Esophagus squamous epithelium (tissue), 5 donors: Measurements from ENCODE around the gene MBP. TPM values are rescaled to one million over a fixed set of nuclear protein-coding genes. Genes with fewer than 3 reads are reported as not detected.

Experiments used
- DNase-seq: peaks from one replicate; lab custom pipeline; 2025; lab: John Stamatoyannopoulos, UW
- H3K27ac ChIP-seq, 4 donors: fragments of 200-600 bp; sonication (generic); one replicate each; pipeline ENCODE4 v1.5.1; 2016 to 2019; ENCODE audit warnings: mild to moderate bottlenecking in 1 of 4
- H3K27me3 ChIP-seq, 4 donors: fragments of 200-600 bp; sonication (generic); 1 replicate in 3 of 4; 2 replicates in 1 of 4; pipeline versions ENCODE4 v1.5.1 to v1.6.0; 2017 to 2021; ENCODE audit warnings: antibody characterized with exemption in 1 of 4
- H3K36me3 ChIP-seq, 3 donors: fragments of 200-600 bp; sonication (generic); one replicate each; pipeline ENCODE4 v1.5.1; 2016 to 2019
- H3K4me1 ChIP-seq, 3 donors: fragments of 200-600 bp; sonication (generic); one replicate each; pipeline ENCODE4 v1.5.1; 2017 to 2019
- H3K4me3 ChIP-seq, 4 donors: fragments of 200-600 bp; sonication (generic); 1 replicate in 3 of 4; 2 replicates in 1 of 4; pipeline ENCODE4 v1.5.1; 2016 to 2019; ENCODE audit warnings: mild to moderate bottlenecking in 2 of 4, moderate library complexity in 1 of 4
- H3K9me3 ChIP-seq, 3 donors: fragments of 200-600 bp; sonication (generic); one replicate each; pipeline ENCODE4 v1.5.1; 2016 to 2019
- POLR2A ChIP-seq, 4 donors: fragments of 450-650 bp; IDR thresholded peaks; one replicate each; pipeline ENCODE4 v1.6.1; 2017; ENCODE audit warnings: antibody characterized with exemption in 4 of 4, mild to moderate bottlenecking in 4 of 4, moderate library complexity in 3 of 4
- WGBS, 2 donors: methylation state at CpG; one replicate each; pipeline ENCODE4 v1.1.5; 2018; 5-methylcytosine and 5-hydroxymethylcytosine counted together
- intact Hi-C: fragments of 100-400 bp; cut with DNase I; formaldehyde crosslinking; loops from one replicate; pipeline ENCODE4 v1.15.0; 2022
- total RNA-seq, 4 donors: library from RNA; depleted of rRNA; stranded (reverse); fragments of >200 nt; gene quantifications; one replicate each; pipeline ENCODE4 v1.1.0, GENCODE V29; 2016
- TF ChIP-seq, protein P1 (sequence below), 6 experiments: fragments of 450-650 bp in 4 of 6; fragments of 200-600 bp in 2 of 6; sonication (generic) in 2 of 6; IDR thresholded peaks; one replicate each; pipeline ENCODE4 v1.5.1; 2016 to 2019; ENCODE audit warnings: antibody characterized with exemption in 6 of 6, mild to moderate bottlenecking in 4 of 6, moderate library complexity in 4 of 6
- donor health status: DM: yes; HTN: yes; CAD: no.

MBP gene
- total RNA-seq, 4 donors from 2014 or later = 21.9 to 38.9 (median 25.2) TPM

DNA sequence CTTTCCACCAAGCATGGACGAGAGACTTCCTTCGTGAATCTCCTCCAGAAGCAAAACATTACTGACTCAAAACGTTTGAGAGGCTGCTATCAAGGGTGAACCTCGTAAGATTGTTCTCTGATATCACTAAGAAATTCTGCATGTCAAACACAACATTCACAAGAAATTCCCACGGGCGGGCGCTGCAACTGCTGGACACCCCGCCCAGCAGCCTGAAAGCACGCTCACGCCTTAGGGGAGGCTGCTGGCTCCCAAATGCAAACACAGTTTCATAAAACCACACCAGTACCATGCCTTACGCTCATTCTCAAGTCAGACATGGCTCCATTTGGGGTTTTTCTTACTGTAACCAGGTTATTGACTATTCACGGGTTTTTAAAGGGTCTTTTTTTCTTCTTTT is 39.0 kb downstream of the MBP start:
- intact Hi-C loops = no loop called here
- H3K9me3 ChIP-seq = no peaks in the 10 kb centered on the region
- no peak overlapping the region for H3K27ac ChIP-seq
- DNase-seq = no peak
- H3K4me3 ChIP-seq = no peak overlapping the region
- TF ChIP-seq, protein P1, sequence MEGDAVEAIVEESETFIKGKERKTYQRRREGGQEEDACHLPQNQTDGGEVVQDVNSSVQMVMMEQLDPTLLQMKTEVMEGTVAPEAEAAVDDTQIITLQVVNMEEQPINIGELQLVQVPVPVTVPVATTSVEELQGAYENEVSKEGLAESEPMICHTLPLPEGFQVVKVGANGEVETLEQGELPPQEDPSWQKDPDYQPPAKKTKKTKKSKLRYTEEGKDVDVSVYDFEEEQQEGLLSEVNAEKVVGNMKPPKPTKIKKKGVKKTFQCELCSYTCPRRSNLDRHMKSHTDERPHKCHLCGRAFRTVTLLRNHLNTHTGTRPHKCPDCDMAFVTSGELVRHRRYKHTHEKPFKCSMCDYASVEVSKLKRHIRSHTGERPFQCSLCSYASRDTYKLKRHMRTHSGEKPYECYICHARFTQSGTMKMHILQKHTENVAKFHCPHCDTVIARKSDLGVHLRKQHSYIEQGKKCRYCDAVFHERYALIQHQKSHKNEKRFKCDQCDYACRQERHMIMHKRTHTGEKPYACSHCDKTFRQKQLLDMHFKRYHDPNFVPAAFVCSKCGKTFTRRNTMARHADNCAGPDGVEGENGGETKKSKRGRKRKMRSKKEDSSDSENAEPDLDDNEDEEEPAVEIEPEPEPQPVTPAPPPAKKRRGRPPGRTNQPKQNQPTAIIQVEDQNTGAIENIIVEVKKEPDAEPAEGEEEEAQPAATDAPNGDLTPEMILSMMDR (IDR thresholded peaks at IDR 0.05) = no peak
- no peak for TF ChIP-seq POLR2A (IDR thresholded peaks at IDR 0.05)
- H3K36me3 ChIP-seq = peaks cover 0 to 44% (median 0%) of the 10 kb centered on the region in 3 donors
- 78 to 88% methylated on average over 7 to 12 of the region's 12 CpGs for WGBS, 2 donors
- no peaks in the 10 kb centered on the region for H3K27me3 ChIP-seq
- peaks cover 7 to 49% (median 8%) of the 10 kb centered on the region in 3 donors for H3K4me1 ChIP-seq

DNA sequence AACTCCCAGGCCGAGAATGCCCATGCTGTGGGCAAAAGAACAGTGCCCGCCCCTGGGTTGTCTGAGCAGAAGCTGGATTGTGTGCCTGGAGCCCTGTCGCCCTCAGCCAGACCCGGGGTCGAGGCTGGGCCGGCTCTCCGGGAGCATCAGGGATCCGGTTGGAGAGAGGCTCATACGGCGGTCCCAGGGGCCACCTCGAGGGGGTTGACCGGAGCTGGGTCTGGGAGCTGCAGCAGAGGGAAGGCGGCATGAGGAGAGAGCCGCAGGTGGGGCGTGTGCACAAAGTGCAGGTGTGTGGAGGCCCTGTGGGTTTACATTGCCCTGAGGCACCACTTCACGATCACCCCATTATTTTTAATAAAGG is 39.5 kb downstream of the MBP start:
- H3K27me3 ChIP-seq = no peaks in the 10 kb centered on the region
- no peaks in the 10 kb centered on the region for H3K9me3 ChIP-seq
- no peak for TF ChIP-seq POLR2A (IDR thresholded peaks at IDR 0.05)
- TF ChIP-seq, protein P1 (IDR thresholded peaks at IDR 0.05) = no peak
- no peak overlapping the region for H3K4me3 ChIP-seq
- peaks cover 0 to 44% (median 0%) of the 10 kb centered on the region in 3 donors for H3K36me3 ChIP-seq
- DNase-seq = no peak
- peaks cover 6 to 46% (median 7%) of the 10 kb centered on the region in 3 donors for H3K4me1 ChIP-seq
- no peak overlapping the region for H3K27ac ChIP-seq
- WGBS, 2 donors = 86 to 95% methylated on average over 5 to 7 of the region's 16 CpGs
- intact Hi-C loops = no loop called here

DNA sequence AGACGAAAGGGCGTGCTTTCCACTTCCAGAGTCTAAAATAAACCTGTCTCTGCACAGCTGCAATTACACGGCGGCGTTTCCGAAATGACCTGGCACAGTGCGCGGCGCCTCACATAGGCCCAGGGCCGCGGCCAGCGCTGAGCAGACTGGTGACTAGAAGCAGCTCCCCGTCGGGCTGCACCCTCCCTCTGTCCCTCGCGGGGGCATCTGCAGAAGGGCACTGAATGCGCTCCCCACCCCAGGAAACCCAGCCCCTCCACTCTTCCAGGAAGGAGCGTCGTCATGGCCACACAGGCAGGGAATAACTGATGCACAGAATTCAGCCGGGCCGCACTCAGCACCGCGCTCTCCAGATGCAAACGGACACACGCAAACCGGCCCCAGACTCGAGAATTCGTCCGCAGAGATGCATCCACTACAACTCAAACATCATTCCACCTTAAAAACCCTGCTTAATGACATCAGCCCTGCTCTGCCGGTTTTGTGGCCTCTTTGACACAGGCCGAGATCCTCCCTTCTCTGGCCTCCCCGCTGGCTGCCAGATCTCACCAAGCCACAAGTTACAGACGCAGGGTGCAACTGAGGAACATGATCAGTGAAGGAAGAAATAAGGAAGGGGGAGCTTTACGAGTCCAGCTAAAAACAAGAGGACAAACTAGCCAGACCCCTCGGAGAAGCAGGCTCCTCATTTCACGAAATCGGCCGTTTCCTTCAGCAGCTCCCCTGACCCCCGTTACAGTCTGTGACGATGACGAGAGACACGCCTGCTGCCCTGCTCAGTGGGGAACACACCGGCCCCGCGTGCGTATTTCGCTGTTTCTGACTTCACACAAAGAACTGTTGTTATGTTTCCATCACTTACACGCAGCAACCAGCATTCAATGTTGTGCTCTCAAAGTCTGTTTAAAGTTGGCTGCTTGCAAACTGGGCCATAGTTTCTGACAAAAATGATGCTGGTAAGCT is 40.2 kb downstream of the MBP start:
- WGBS, 2 donors = 88 to 89% methylated on average over 31 to 41 of the region's 48 CpGs
- Histone ChIP-seq H3K4me3 (no peak overlapping the region), H3K27me3 (no peaks in the 10 kb centered on the region), H3K27ac (no peak overlapping the region), H3K4me1 (peaks cover 12 to 46% (median 13%) of the 10 kb centered on the region in 3 donors), H3K9me3 (no peaks in the 10 kb centered on the region), H3K36me3 (peaks cover 0 to 40% (median 0%) of the 10 kb centered on the region in 3 donors)
- DNase-seq = no peak
- no peak for TF ChIP-seq POLR2A (IDR thresholded peaks at IDR 0.05)
- TF ChIP-seq, protein P1 (IDR thresholded peaks at IDR 0.05) = no peak
- intact Hi-C loops = no loop called here

DNA sequence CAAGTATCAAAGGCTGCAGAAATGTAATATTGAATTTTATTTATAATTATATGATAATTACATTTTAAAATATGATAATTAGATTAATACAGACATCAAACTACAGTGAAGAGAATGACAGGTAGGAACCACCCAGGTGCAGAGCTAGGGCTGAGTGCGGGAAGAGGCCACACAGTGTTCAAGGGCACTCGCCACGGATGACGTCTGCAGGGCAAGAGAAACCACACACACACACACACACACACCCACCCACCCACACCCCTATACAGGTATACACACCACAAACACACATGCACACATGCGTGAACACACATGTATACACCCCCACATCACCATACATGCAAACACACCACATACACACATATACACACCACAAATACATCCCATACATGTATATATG is 41.2 kb downstream of the MBP start:
- intact Hi-C loops = no loop called here
- 87 to 90% methylated on average over 5 of the region's 5 CpGs for WGBS, 2 donors
- H3K4me1 ChIP-seq = peaks cover 14 to 46% (median 23%) of the 10 kb centered on the region in 3 donors
- TF ChIP-seq, protein P1 (IDR thresholded peaks at IDR 0.05) = no peak
- TF ChIP-seq POLR2A (IDR thresholded peaks at IDR 0.05) = no peak
- no peaks in the 10 kb centered on the region for H3K9me3 ChIP-seq
- no peak overlapping the region for H3K4me3 ChIP-seq
- no peak for DNase-seq
- peaks cover 0 to 34% (median 0%) of the 10 kb centered on the region in 3 donors for H3K36me3 ChIP-seq
- no peak overlapping the region for H3K27ac ChIP-seq
- H3K27me3 ChIP-seq = no peaks in the 10 kb centered on the region

DNA sequence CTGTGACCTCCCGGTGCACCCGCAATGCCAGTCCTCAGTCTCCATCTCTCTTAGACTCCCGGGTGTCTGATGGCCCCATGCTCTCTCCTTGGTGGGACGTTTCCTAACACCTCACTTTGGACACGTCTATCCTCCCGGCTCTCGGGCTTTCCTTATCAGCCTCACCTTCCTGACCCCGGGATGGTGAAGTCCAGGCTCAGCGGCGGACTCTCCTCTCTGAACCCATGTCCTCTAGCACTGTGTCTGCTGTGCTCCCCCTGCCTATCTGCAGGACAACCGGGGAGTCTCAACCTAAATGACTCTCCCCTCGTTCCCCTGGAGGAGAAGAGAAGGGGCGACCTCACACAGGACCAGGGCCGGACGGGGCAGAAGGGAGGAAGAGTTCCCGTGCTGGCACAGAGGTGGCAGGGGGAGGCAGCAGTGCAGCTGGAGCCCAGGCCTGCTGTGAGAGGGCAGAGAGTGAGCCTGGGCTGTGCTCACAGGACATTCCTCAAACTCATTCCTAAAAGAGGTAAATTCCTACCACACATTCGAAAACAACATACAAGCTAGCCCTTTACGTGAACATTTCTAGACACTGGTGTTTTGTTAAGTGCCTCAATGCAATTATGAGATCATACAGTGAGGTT is 41.9 kb downstream of the MBP start:
- WGBS, 2 donors = 88 to 89% methylated on average over 9 to 13 of the region's 18 CpGs
- Histone ChIP-seq H3K4me1 (peaks cover 13 to 46% (median 28%) of the 10 kb centered on the region in 3 donors), H3K36me3 (peaks cover 0 to 28% (median 0%) of the 10 kb centered on the region in 3 donors), H3K27ac (no peak overlapping the region), H3K4me3 (no peak overlapping the region), H3K9me3 (no peaks in the 10 kb centered on the region), H3K27me3 (no peaks in the 10 kb centered on the region)
- no peak for DNase-seq
- no peak for TF ChIP-seq POLR2A (IDR thresholded peaks at IDR 0.05)
- TF ChIP-seq, protein P1 (IDR thresholded peaks at IDR 0.05) = no peak
- intact Hi-C loops = no loop called here
